Muscle of leg (tissue), 11 donors: ENCODE results near the gene SYNPR. TPM values are rescaled to one million over a fixed set of nuclear protein-coding genes. Genes with fewer than 3 reads are reported as not detected.

Source experiments
- DNase-seq: peaks from one replicate; pipeline ENCODE4 v3.0.0; 2013
- H3K27ac ChIP-seq: one replicate; pipeline ENCODE4 v1.5.1; 2013; ENCODE audit warnings: mild to moderate bottlenecking, low read length, control low read depth
- H3K27me3 ChIP-seq: one replicate; pipeline ENCODE4 v1.6.1; 2013; ENCODE audit warnings: low read length; ENCODE audit not compliant: control insufficient read depth, insufficient read depth
- H3K36me3 ChIP-seq: one replicate; pipeline ENCODE4 v1.6.1; 2013; ENCODE audit warnings: low read length; ENCODE audit not compliant: control insufficient read depth, insufficient read depth
- H3K4me1 ChIP-seq: one replicate; pipeline ENCODE4 v1.6.1; 2013; ENCODE audit warnings: low read length; ENCODE audit not compliant: control insufficient read depth, insufficient read depth
- H3K4me3 ChIP-seq: one replicate; pipeline ENCODE4 v1.5.1; 2013; ENCODE audit warnings: low read length, control low read depth
- H3K9me3 ChIP-seq: replicated peaks from 2 replicates; pipeline ENCODE4 v1.6.1; 2013; ENCODE audit warnings: low read depth, low read length; ENCODE audit not compliant: control insufficient read depth
- WGBS: methylation state at CpG from one replicate; pipeline ENCODE4 v1.1.5; 2013; ENCODE audit warnings: missing lambda C conversion rate; ENCODE audit not compliant: insufficient coverage; 5-methylcytosine and 5-hydroxymethylcytosine counted together
- polyA plus RNA-seq, 8 donors: library from polyadenylated mRNA; unstranded; fragments of 120-200 nt; gene quantifications; one replicate each; pipeline versions ENCODE4 v1.2.1 to v1.2.3, GENCODE V29; 2013; ENCODE audit warnings: inconsistent platforms in 1 of 8, low replicate concordance in 1 of 8; ENCODE audit not compliant: insufficient read length in 8 of 8, insufficient read depth in 1 of 8
- total RNA-seq: library from RNA; stranded (reverse); fragments of 120-200 nt; gene quantifications from one replicate; pipeline ENCODE4 v1.2.4, GENCODE V29; 2013

SYNPR gene
- total and polyA plus RNA-seq, 9 donors = 0.04 TPM; not detected in 8

GRCh38 chr3:63413523-63413922 lies 135.4 kb downstream of the SYNPR start:
- Histone ChIP-seq H3K9me3 (no peaks in the 10 kb centered on the region), H3K27me3 (no peaks in the 10 kb centered on the region), H3K36me3 (no peaks in the 10 kb centered on the region), H3K27ac (no peak overlapping the region), H3K4me3 (no peak overlapping the region), H3K4me1 (no peaks in the 10 kb centered on the region)
- peak; percentile 3 for DNase-seq

DNA sequence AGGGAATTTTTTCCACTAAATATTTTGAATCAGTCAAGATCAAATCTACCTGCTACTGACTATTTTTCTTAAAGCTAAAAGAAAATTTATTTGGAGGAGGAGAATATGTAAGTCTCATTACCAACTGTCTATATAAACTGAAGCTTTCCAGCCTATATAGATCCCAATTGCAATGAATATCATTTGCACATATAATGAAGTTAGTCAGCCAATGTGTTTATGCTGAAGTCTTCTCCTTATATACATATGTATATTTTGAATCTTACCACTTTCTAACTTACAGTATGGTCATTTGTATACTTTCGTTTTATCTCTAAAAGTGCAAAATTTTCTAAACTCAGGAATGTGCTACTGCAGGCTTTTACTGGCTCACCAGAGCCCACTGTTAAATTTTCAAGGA lies 136.5 kb downstream of the SYNPR start:
- no CpG with 5 or more reads among the region's 1 CpG for WGBS
- H3K36me3 ChIP-seq = no peaks in the 10 kb centered on the region
- H3K4me3 ChIP-seq = no peak overlapping the region
- H3K27ac ChIP-seq = no peak overlapping the region
- no peak for DNase-seq
- H3K27me3 ChIP-seq = no peaks in the 10 kb centered on the region
- no peaks in the 10 kb centered on the region for H3K9me3 ChIP-seq
- no peaks in the 10 kb centered on the region for H3K4me1 ChIP-seq

DNA sequence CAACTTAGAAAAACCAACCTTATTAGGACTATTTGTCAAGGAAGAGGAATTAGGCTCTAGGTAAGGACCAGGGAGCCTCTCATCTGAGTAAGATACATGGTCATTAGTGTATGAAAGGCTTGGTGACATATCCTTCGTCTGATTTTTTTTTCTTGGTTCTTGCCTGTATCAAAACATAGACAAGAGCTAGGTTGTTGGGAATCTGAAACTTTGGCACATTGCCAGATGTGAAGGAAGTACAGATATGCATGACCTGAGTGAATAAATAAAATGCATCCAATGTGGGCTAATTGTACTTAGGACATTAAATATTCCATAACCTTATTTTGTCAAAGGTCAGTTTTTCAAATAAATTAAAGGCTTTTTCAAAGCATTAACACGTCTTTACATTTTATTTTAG lies 151.8 kb downstream of the SYNPR start:
- DNase-seq = peak; percentile 3
- H3K4me3 ChIP-seq = no peak overlapping the region
- WGBS = no CpG with 5 or more reads among the region's 2 CpGs
- no peak overlapping the region for H3K27ac ChIP-seq
- no peaks in the 10 kb centered on the region for H3K36me3 ChIP-seq
- H3K4me1 ChIP-seq = no peaks in the 10 kb centered on the region
- H3K27me3 ChIP-seq = no peaks in the 10 kb centered on the region
- H3K9me3 ChIP-seq = no peaks in the 10 kb centered on the region

DNA sequence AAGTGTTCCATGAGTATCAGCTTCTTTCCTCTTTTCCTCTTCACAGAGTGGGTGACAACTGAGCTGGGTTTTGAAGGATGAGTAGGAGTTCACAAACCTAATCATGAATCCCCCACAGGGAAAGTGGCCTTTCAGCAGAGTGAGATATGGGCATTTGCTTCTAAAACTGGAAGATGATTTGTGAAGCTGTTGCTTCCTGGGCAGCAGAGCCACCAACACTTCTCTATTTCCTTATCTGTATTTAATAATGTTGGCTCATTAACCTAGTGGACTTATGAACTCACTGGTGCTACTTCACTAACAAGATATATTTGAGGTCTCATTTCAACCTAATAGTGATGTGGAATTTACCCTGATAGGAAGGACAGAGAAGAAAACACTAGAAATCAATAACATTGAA lies 152.8 kb downstream of the SYNPR start:
- no peaks in the 10 kb centered on the region for H3K9me3 ChIP-seq
- DNase-seq = no peak

GRCh38 chr3:63437858-63438257 lies 159.8 kb downstream of the SYNPR start:
- no peaks in the 10 kb centered on the region for H3K4me1 ChIP-seq
- no peak overlapping the region for H3K27ac ChIP-seq
- no peaks in the 10 kb centered on the region for H3K36me3 ChIP-seq
- DNase-seq = no peak
- H3K27me3 ChIP-seq = no peaks in the 10 kb centered on the region
- no CpG with 5 or more reads among the region's 2 CpGs for WGBS
- H3K4me3 ChIP-seq = no peak overlapping the region
- no peaks in the 10 kb centered on the region for H3K9me3 ChIP-seq

More for the DNA sequence above, 152.8 kb downstream of the SYNPR start:
- Histone ChIP-seq H3K27me3 (no peaks in the 10 kb centered on the region), H3K36me3 (no peaks in the 10 kb centered on the region), H3K4me1 (no peaks in the 10 kb centered on the region), H3K27ac (no peak overlapping the region), H3K4me3 (no peak overlapping the region)

- H3K36me3 ChIP-seq = no peaks in the 10 kb centered on the region
- no peaks in the 10 kb centered on the region for H3K9me3 ChIP-seq
- no peaks in the 10 kb centered on the region for H3K4me1 ChIP-seq
- H3K4me3 ChIP-seq = no peak overlapping the region
- DNase-seq = no peak
- no peak overlapping the region for H3K27ac ChIP-seq
- no peaks in the 10 kb centered on the region for H3K27me3 ChIP-seq
Measured at GRCh38 chr3:63438826-63439371, 160.8 kb downstream of the SYNPR start.

- no peak overlapping the region for H3K27ac ChIP-seq
- no peaks in the 10 kb centered on the region for H3K36me3 ChIP-seq
- no peak overlapping the region for H3K4me3 ChIP-seq
- no peaks in the 10 kb centered on the region for H3K4me1 ChIP-seq
- 40% methylated on average over 1 of the region's 2 CpGs for WGBS
- H3K9me3 ChIP-seq = no peaks in the 10 kb centered on the region
- no peak for DNase-seq
- no peaks in the 10 kb centered on the region for H3K27me3 ChIP-seq
Measured at GRCh38 chr3:63441262-63441661, 163.2 kb downstream of the SYNPR start.

DNA sequence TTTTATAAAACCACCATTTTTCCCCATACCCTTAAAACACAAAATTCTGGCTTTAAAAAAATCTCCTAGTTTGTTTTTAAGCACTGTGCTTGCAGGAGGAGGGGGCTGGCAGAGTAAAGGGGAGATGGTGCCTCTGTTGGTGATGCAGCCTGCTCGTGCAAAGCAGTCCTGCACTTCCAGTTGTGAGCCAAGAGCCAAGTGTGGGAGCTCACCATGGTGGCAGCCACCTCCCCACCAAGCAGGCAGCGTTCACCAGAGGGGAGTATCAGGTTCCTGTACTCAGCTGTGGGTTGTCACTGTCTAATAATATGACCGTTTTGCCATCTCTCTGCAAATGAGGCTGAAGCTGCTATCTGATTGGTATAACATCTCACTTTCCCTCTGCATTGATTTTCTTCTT lies 164.8 kb downstream of the SYNPR start:
- Histone ChIP-seq H3K4me1 (no peaks in the 10 kb centered on the region), H3K4me3 (no peak overlapping the region), H3K36me3 (no peaks in the 10 kb centered on the region), H3K27me3 (no peaks in the 10 kb centered on the region), H3K9me3 (no peaks in the 10 kb centered on the region), H3K27ac (no peak overlapping the region)
- DNase-seq = no peak
- no CpG with 5 or more reads among the region's 3 CpGs for WGBS

GRCh38 chr3:63450023-63450422 lies 171.9 kb downstream of the SYNPR start:
- Histone ChIP-seq H3K36me3 (no peaks in the 10 kb centered on the region), H3K4me3 (no peak overlapping the region), H3K27me3 (no peaks in the 10 kb centered on the region), H3K9me3 (no peaks in the 10 kb centered on the region), H3K4me1 (no peaks in the 10 kb centered on the region), H3K27ac (no peak overlapping the region)
- DNase-seq = no peak
- no CpG with 5 or more reads among the region's 3 CpGs for WGBS

GRCh38 chr3:63450634-63451363 lies 172.7 kb downstream of the SYNPR start:
- WGBS = no CpG with 5 or more reads among the region's 5 CpGs
- Histone ChIP-seq H3K27me3 (no peaks in the 10 kb centered on the region), H3K4me3 (no peak overlapping the region), H3K36me3 (no peaks in the 10 kb centered on the region), H3K4me1 (no peaks in the 10 kb centered on the region), H3K27ac (no peak overlapping the region), H3K9me3 (no peaks in the 10 kb centered on the region)
- no peak for DNase-seq

DNA sequence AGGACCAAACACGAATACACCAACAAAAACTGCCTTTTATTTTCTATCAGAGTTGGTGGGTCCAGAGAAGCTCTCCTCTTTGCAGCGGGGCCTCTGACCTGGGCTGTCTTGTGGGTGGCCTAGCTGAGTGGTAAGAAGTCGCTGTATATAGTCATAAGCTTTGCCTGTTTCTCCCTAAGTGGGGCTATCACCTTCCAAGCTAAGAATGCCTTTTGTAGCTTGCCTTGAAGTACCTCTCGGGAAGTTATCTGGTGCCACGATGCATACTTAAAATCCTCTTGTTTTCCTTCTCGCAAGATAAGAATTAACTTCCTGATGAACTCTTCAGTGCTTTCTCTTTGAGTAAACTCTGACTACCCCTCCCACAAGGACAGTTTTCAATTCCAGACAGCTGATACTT lies 178.8 kb downstream of the SYNPR start:
- H3K36me3 ChIP-seq = no peaks in the 10 kb centered on the region
- no peaks in the 10 kb centered on the region for H3K4me1 ChIP-seq
- no peak overlapping the region for H3K27ac ChIP-seq
- H3K27me3 ChIP-seq = no peaks in the 10 kb centered on the region
- H3K4me3 ChIP-seq = no peak overlapping the region
- H3K9me3 ChIP-seq = no peaks in the 10 kb centered on the region
- 74% methylated on average over 4 of the region's 6 CpGs for WGBS
- no peak for DNase-seq
